HG03575 (cell line): Measurements from ENCODE around the gene FNBP1L.
"Not testable (repeated sequence)": the region's sequence is repeated elsewhere in the genome, so short reads cannot be mapped to it uniquely, and the experiment has no call there.

ENCODE experiments used
- ATAC-seq: cut with Tn5 transposase; IDR thresholded peaks from one replicate; pipeline ENCODE4 v1.9.1; 2021; ENCODE audit not compliant: unreplicated experiment, insufficient number of reproducible peaks, low FRiP score; ENCODE audit errors: extremely low read depth

Gene FNBP1L

GRCh38 chr1:93441589-93441988 is 6.3 kb upstream of the FNBP1L start:
- ATAC-seq: no peak

GRCh38 chr1:93442008-93442666 is 5.8 kb upstream of the FNBP1L start:
- no peak for ATAC-seq

GRCh38 chr1:93442741-93443140 is 5.2 kb upstream of the FNBP1L start:
- no peak for ATAC-seq

GRCh38 chr1:93443454-93443853 is 4.5 kb upstream of the FNBP1L start:
- ATAC-seq: no peak

- no peak for ATAC-seq
Observed at GRCh38 chr1:93446837-93447451, 974 bp upstream of the FNBP1L start.

GRCh38 chr1:93448292-93448982 is 519 bp downstream of the FNBP1L start:
- ATAC-seq: no peak

- ATAC-seq: no peak
Observed at GRCh38 chr1:93448983-93449804, 1.3 kb downstream of the FNBP1L start.

GRCh38 chr1:93450321-93450720 is 2.4 kb downstream of the FNBP1L start:
- no peak for ATAC-seq

- ATAC-seq: no peak
Observed at GRCh38 chr1:93453911-93454310, 6.0 kb downstream of the FNBP1L start.

- no peak for ATAC-seq
Observed at GRCh38 chr1:93459126-93459525, 11.2 kb downstream of the FNBP1L start.

GRCh38 chr1:93461236-93461635 is 13.3 kb downstream of the FNBP1L start:
- no peak for ATAC-seq

GRCh38 chr1:93463960-93464359 is 16.0 kb downstream of the FNBP1L start:
- no peak for ATAC-seq

- not testable (repeated sequence) for ATAC-seq
Observed at GRCh38 chr1:93465371-93466082, 17.6 kb downstream of the FNBP1L start.

GRCh38 chr1:93467606-93468005 is 19.7 kb downstream of the FNBP1L start:
- no peak for ATAC-seq

- ATAC-seq: no peak
Observed at GRCh38 chr1:93468662-93469061, 20.7 kb downstream of the FNBP1L start.

- not testable (repeated sequence) for ATAC-seq
Observed at GRCh38 chr1:93469223-93469622, 21.3 kb downstream of the FNBP1L start.

GRCh38 chr1:93471284-93471683 is 23.4 kb downstream of the FNBP1L start:
- no peak for ATAC-seq

- ATAC-seq: no peak
Observed at GRCh38 chr1:93471911-93472310, 24.0 kb downstream of the FNBP1L start.

GRCh38 chr1:93474321-93474720 is 26.4 kb downstream of the FNBP1L start:
- ATAC-seq: no peak
